Sciatic nerve (tissue), 1 donor: ENCODE measurements around the gene DEPDC1B. TPM values are rescaled to one million over a fixed set of nuclear protein-coding genes. Genes with fewer than 3 reads are reported as not detected.

Experiments used
- total RNA-seq: library from RNA; stranded (reverse); fragmentation: NEBNext Ultra II Directional; extraction: Animal tissue kit (Norgen Biotek cat#: 25700); gene quantifications from one replicate; pipeline ENCODE4 v1.2.1, GENCODE V29; 2021
- donor health status: DM: no; HTN: no; CAD: no.

The DEPDC1B gene
- total RNA-seq, 1 donor from 2014 or later = 9.8 TPM

Other genes with a start within 250 kb of the DEPDC1B start
- 32.1 TPM for gene ELOVL7, start 144.1 kb upstream of the DEPDC1B start, total RNA-seq
- gene ERCC8, start 244.9 kb upstream of the DEPDC1B start, total RNA-seq = 11.9 TPM
- gene NDUFAF2, start 245.0 kb upstream of the DEPDC1B start, total RNA-seq = 27.0 TPM